ENCODE data around the gene DGKD. TPM values are rescaled to one million over a fixed set of nuclear protein-coding genes. Genes with fewer than 3 reads are reported as not detected.

DGKD gene
- total and polyA plus RNA-seq, 5 donors from 2014 or later, result 11.3 to 161 (median 11.5) TPM

GRCh38 chr2:233474308-233475160, 120.2 kb downstream of the DGKD start:
- H3K27me3 Mint-ChIP-seq, result no peaks in the 10 kb centered on the region
- DNase-seq (no peak), ATAC-seq (ENCODE audit: low read depth in 2 of 2) (no peak)
- no peaks in the 10 kb centered on the region for H3K27me3 ChIP-seq (ENCODE audit: control insufficient read depth, insufficient read depth, low read length)
- peaks cover 27% of the 10 kb centered on the region for H3K36me3 Mint-ChIP-seq
- H3K4me1 ChIP-seq (ENCODE audit: control insufficient read depth, insufficient read depth, low read length, poor library complexity, severe bottlenecking), result no peaks in the 10 kb centered on the region
- no peak overlapping the region for H3K27ac ChIP-seq (ENCODE audit: insufficient read depth, low read length, poor library complexity, severe bottlenecking)
- no peak overlapping the region for H3K4me3 Mint-ChIP-seq
- no peak overlapping the region for H3K4me3 ChIP-seq (ENCODE audit: low read depth, low read length)
- H3K9me3 Mint-ChIP-seq, result no peaks in the 10 kb centered on the region
- peaks cover 17% of the 10 kb centered on the region for H3K36me3 ChIP-seq (ENCODE audit: control insufficient read depth, insufficient read depth, low read length)
- no peak overlapping the region for H3K27ac Mint-ChIP-seq
- no peaks in the 10 kb centered on the region for H3K9me3 ChIP-seq (ENCODE audit: control insufficient read depth in 2 of 2, low read length in 2 of 2)
- H3K4me1 Mint-ChIP-seq, result no peaks in the 10 kb centered on the region

GRCh38 chr2:233476063-233476410, 121.7 kb downstream of the DGKD start:
- Histone ChIP-seq H3K36me3 (ENCODE audit: control insufficient read depth, insufficient read depth, low read length) (peaks cover 9% of the 10 kb centered on the region), H3K9me3 (ENCODE audit: control insufficient read depth in 2 of 2, low read length in 2 of 2) (no peaks in the 10 kb centered on the region), H3K27me3 (ENCODE audit: control insufficient read depth, insufficient read depth, low read length) (no peaks in the 10 kb centered on the region), H3K4me3 (ENCODE audit: low read depth, low read length) (no peak overlapping the region), H3K4me1 (ENCODE audit: control insufficient read depth, insufficient read depth, low read length, poor library complexity, severe bottlenecking) (no peaks in the 10 kb centered on the region), H3K27ac (ENCODE audit: insufficient read depth, low read length, poor library complexity, severe bottlenecking) (no peak overlapping the region)
- Mint-ChIP-seq H3K4me1 (no peaks in the 10 kb centered on the region), H3K27me3 (no peaks in the 10 kb centered on the region), H3K27ac (no peak overlapping the region), H3K36me3 (peaks cover 18% of the 10 kb centered on the region), H3K9me3 (no peaks in the 10 kb centered on the region), H3K4me3 (no peak overlapping the region)
- no peak for DNase-seq
- ATAC-seq (ENCODE audit: low read depth in 2 of 2), result no peak

- H3K27ac Mint-ChIP-seq, result no peak overlapping the region
- H3K36me3 ChIP-seq (ENCODE audit: control insufficient read depth, insufficient read depth, low read length), result peaks cover 5% of the 10 kb centered on the region
Observed at GRCh38 chr2:233476651-233477547, 122.6 kb downstream of the DGKD start.

GRCh38 chr2:233477548-233478433, 123.5 kb downstream of the DGKD start:
- Mint-ChIP-seq H3K9me3 (no peaks in the 10 kb centered on the region), H3K27me3 (no peaks in the 10 kb centered on the region), H3K4me3 (no peak overlapping the region), H3K27ac (no peak overlapping the region), H3K36me3 (peaks cover 6% of the 10 kb centered on the region), H3K4me1 (no peaks in the 10 kb centered on the region)
- DNase-seq (no peak), ATAC-seq (ENCODE audit: low read depth in 2 of 2) (no peak)
- Histone ChIP-seq H3K4me1 (ENCODE audit: control insufficient read depth, insufficient read depth, low read length, poor library complexity, severe bottlenecking) (no peaks in the 10 kb centered on the region), H3K9me3 (ENCODE audit: control insufficient read depth in 2 of 2, low read length in 2 of 2) (no peaks in the 10 kb centered on the region), H3K27me3 (ENCODE audit: control insufficient read depth, insufficient read depth, low read length) (no peaks in the 10 kb centered on the region), H3K4me3 (ENCODE audit: low read depth, low read length) (no peak overlapping the region), H3K36me3 (ENCODE audit: control insufficient read depth, insufficient read depth, low read length) (no peaks in the 10 kb centered on the region), H3K27ac (ENCODE audit: insufficient read depth, low read length, poor library complexity, severe bottlenecking) (no peak overlapping the region)

More at GRCh38 chr2:233476651-233477547, 122.6 kb downstream of the DGKD start:
- peaks cover 15% of the 10 kb centered on the region for H3K36me3 Mint-ChIP-seq
- ATAC-seq (ENCODE audit: low read depth in 2 of 2), result no peak
- H3K4me1 ChIP-seq (ENCODE audit: control insufficient read depth, insufficient read depth, low read length, poor library complexity, severe bottlenecking), result no peaks in the 10 kb centered on the region
- H3K9me3 ChIP-seq (ENCODE audit: control insufficient read depth in 2 of 2, low read length in 2 of 2), result no peaks in the 10 kb centered on the region
- no peak overlapping the region for H3K27ac ChIP-seq (ENCODE audit: insufficient read depth, low read length, poor library complexity, severe bottlenecking)
- H3K27me3 ChIP-seq (ENCODE audit: control insufficient read depth, insufficient read depth, low read length), result no peaks in the 10 kb centered on the region
- no peak overlapping the region for H3K4me3 ChIP-seq (ENCODE audit: low read depth, low read length)
- no peaks in the 10 kb centered on the region for H3K9me3 Mint-ChIP-seq
- no peaks in the 10 kb centered on the region for H3K4me1 Mint-ChIP-seq
- no peaks in the 10 kb centered on the region for H3K27me3 Mint-ChIP-seq
- DNase-seq, result no peak
- H3K4me3 Mint-ChIP-seq, result no peak overlapping the region

GRCh38 chr2:233479616-233480489, 125.6 kb downstream of the DGKD start:
- H3K36me3 ChIP-seq (ENCODE audit: control insufficient read depth, insufficient read depth, low read length), result peaks cover 3% of the 10 kb centered on the region
- H3K27me3 Mint-ChIP-seq, result no peaks in the 10 kb centered on the region

GRCh38 chr2:233480490-233481202, 126.4 kb downstream of the DGKD start:
- H3K27me3 Mint-ChIP-seq, result no peaks in the 10 kb centered on the region
- no peak overlapping the region for H3K4me3 Mint-ChIP-seq
- peak overlapping the region in 1 of 3 donors; percentile 29 for H3K27ac Mint-ChIP-seq
- ATAC-seq (ENCODE audit: low read depth in 2 of 2) (no peak), DNase-seq (no peak)
- H3K4me3 ChIP-seq (ENCODE audit: low read depth, low read length), result no peak overlapping the region
- H3K36me3 ChIP-seq (ENCODE audit: control insufficient read depth, insufficient read depth, low read length), result peaks cover 9% of the 10 kb centered on the region
- peaks cover 13% of the 10 kb centered on the region for H3K36me3 Mint-ChIP-seq
- H3K4me1 Mint-ChIP-seq, result no peaks in the 10 kb centered on the region
- H3K4me1 ChIP-seq (ENCODE audit: control insufficient read depth, insufficient read depth, low read length, poor library complexity, severe bottlenecking), result no peaks in the 10 kb centered on the region
- H3K9me3 Mint-ChIP-seq, result no peaks in the 10 kb centered on the region
- H3K27ac ChIP-seq (ENCODE audit: insufficient read depth, low read length, poor library complexity, severe bottlenecking), result no peak overlapping the region
- H3K9me3 ChIP-seq (ENCODE audit: control insufficient read depth in 2 of 2, low read length in 2 of 2), result no peaks in the 10 kb centered on the region
- H3K27me3 ChIP-seq (ENCODE audit: control insufficient read depth, insufficient read depth, low read length), result no peaks in the 10 kb centered on the region

More at GRCh38 chr2:233479616-233480489, 125.6 kb downstream of the DGKD start:
- no peaks in the 10 kb centered on the region for H3K4me1 Mint-ChIP-seq
- H3K27ac Mint-ChIP-seq, result peak overlapping the region in 1 of 3 donors; percentile 29
- no peak overlapping the region for H3K27ac ChIP-seq (ENCODE audit: insufficient read depth, low read length, poor library complexity, severe bottlenecking)
- H3K9me3 Mint-ChIP-seq, result no peaks in the 10 kb centered on the region
- ATAC-seq (ENCODE audit: low read depth in 2 of 2) (no peak), DNase-seq (no peak)
- H3K27me3 ChIP-seq (ENCODE audit: control insufficient read depth, insufficient read depth, low read length), result no peaks in the 10 kb centered on the region
- no peaks in the 10 kb centered on the region for H3K9me3 ChIP-seq (ENCODE audit: control insufficient read depth in 2 of 2, low read length in 2 of 2)
- H3K4me3 ChIP-seq (ENCODE audit: low read depth, low read length), result no peak overlapping the region
- H3K36me3 Mint-ChIP-seq, result peaks cover 5% of the 10 kb centered on the region
- H3K4me3 Mint-ChIP-seq, result no peak overlapping the region
- no peaks in the 10 kb centered on the region for H3K4me1 ChIP-seq (ENCODE audit: control insufficient read depth, insufficient read depth, low read length, poor library complexity, severe bottlenecking)

Data from CD4-positive, CD25-positive, alpha-beta regulatory T cell (primary cell).